ENCODE data around the gene SLC15A4. TPM values are rescaled to one million over a fixed set of nuclear protein-coding genes. Genes with fewer than 3 reads are reported as not detected.

The SLC15A4 gene
- total and polyA plus RNA-seq, 2 donors (not counting 3 experiments of a cell fraction or from before 2014, with no cell fraction given) = 19.6 to 24.5 TPM

GRCh38 chr12:128783129-128783574 is 40.6 kb downstream of the SLC15A4 start:
- Histone ChIP-seq H4K20me1 (replicated peaks; ENCODE audit: control insufficient read depth, extremely low read depth, insufficient read depth, low read length) (no peaks in the 10 kb centered on the region), H3K4me1 (ENCODE audit: control insufficient read depth, extremely low read depth, insufficient read depth, low read length) (no peaks in the 10 kb centered on the region), H3K27ac (ENCODE audit: insufficient read depth, low read depth, low read length) (no peak overlapping the region), H3K4me3 (replicated peaks in 1 of 3; ENCODE audit: insufficient read depth in 1 of 3, low read depth in 1 of 3, low read length in 3 of 3) (no peak overlapping the region), H3K36me3 (ENCODE audit: control insufficient read depth in 2 of 2, extremely low read depth in 1 of 2, insufficient read depth in 2 of 2, low read length in 2 of 2) (no peaks in the 10 kb centered on the region), H3K27me3 (ENCODE audit: control insufficient read depth in 2 of 2, insufficient read depth in 2 of 2, low read length in 2 of 2) (no peaks in the 10 kb centered on the region), H3K9me3 (replicated peaks; ENCODE audit: control insufficient read depth, insufficient read depth, low read length) (no peaks in the 10 kb centered on the region), H3K9me1 (replicated peaks; ENCODE audit: control insufficient read depth, extremely low read depth, insufficient read depth, low read length) (no peaks in the 10 kb centered on the region), H3K9ac (replicated peaks; ENCODE audit: extremely low read depth, insufficient read depth, low read length) (no peak overlapping the region), H3K79me2 (ENCODE audit: control insufficient read depth, insufficient read depth, low read length) (no peaks in the 10 kb centered on the region), H3K4me2 (ENCODE audit: insufficient read depth, low read length) (no peak overlapping the region), H2AFZ (ENCODE audit: low read depth, low read length) (no peak overlapping the region)
- no TSS peak for BruUV-seq (replicated peaks)
- TF ChIP-seq JUN (IDR thresholded peaks at IDR 0.05; ENCODE audit: borderline replicate concordance, insufficient read depth, insufficient read length, low read depth) (no peak), POLR2AphosphoS5 (IDR thresholded peaks at IDR 0.05; ENCODE audit: insufficient read depth, low read depth, low read length) (no peak), FOS (IDR thresholded peaks at IDR 0.05; ENCODE audit: borderline replicate concordance, insufficient read depth, low read length) (no peak), EZH2 (IDR thresholded peaks at IDR 0.05; ENCODE audit: borderline replicate concordance, low read depth, low read length, severe bottlenecking) (no peak), POLR2A (IDR thresholded peaks at IDR 0.05; ENCODE audit: low read depth, low read length) (no peak), MYC (IDR thresholded peaks at IDR 0.05; ENCODE audit: low read depth, low read length) (no peak), MAX (IDR thresholded peaks at IDR 0.05; ENCODE audit: insufficient read depth, insufficient read length) (no peak), GATA2 (IDR thresholded peaks at IDR 0.05; ENCODE audit: insufficient read depth, insufficient read length, low read depth, low read length) (no peak)
- TF ChIP-seq, protein P1, sequence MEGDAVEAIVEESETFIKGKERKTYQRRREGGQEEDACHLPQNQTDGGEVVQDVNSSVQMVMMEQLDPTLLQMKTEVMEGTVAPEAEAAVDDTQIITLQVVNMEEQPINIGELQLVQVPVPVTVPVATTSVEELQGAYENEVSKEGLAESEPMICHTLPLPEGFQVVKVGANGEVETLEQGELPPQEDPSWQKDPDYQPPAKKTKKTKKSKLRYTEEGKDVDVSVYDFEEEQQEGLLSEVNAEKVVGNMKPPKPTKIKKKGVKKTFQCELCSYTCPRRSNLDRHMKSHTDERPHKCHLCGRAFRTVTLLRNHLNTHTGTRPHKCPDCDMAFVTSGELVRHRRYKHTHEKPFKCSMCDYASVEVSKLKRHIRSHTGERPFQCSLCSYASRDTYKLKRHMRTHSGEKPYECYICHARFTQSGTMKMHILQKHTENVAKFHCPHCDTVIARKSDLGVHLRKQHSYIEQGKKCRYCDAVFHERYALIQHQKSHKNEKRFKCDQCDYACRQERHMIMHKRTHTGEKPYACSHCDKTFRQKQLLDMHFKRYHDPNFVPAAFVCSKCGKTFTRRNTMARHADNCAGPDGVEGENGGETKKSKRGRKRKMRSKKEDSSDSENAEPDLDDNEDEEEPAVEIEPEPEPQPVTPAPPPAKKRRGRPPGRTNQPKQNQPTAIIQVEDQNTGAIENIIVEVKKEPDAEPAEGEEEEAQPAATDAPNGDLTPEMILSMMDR (IDR thresholded peaks at IDR 0.05; ENCODE audit: extremely low read depth in 1 of 2, insufficient read depth in 1 of 2, low read depth in 1 of 2, low read length in 2 of 2) = no peak
- dilution Hi-C loops (cut with MboI; ENCODE audit: extremely low pct_ligation_motif_present, low sequenced_read_pairs) = no loop called here
- ChIA-PET CTCF (interaction anchor here (0.8 to 2.9 kb wide), 6 partner anchors 9 to 1231 kb away, joined by 3 to 26 read pairs (median 4); partner anchors contain the start of gene SLC15A4), POLR2A (no interaction called here)
- no peak for FAIRE-seq
- DNase-seq (ENCODE audit: low read depth, low spot score) = no peak
- intact Hi-C loops (cut with micrococcal nuclease) = loop anchor here (2.0 kb wide), 1 partner anchor 16 kb away; no protein-coding TSS in a partner anchor

All from endothelial cell of umbilical vein (primary cell).